GM21528 (cell line): ENCODE results near the gene WFS1.

ENCODE experiments used
- ATAC-seq: cut with Tn5 transposase; IDR thresholded peaks from one replicate; pipeline ENCODE4 v1.9.1; 2021; ENCODE audit warnings: mild to moderate bottlenecking, moderate library complexity; ENCODE audit not compliant: unreplicated experiment, low FRiP score

Gene WFS1

DNA sequence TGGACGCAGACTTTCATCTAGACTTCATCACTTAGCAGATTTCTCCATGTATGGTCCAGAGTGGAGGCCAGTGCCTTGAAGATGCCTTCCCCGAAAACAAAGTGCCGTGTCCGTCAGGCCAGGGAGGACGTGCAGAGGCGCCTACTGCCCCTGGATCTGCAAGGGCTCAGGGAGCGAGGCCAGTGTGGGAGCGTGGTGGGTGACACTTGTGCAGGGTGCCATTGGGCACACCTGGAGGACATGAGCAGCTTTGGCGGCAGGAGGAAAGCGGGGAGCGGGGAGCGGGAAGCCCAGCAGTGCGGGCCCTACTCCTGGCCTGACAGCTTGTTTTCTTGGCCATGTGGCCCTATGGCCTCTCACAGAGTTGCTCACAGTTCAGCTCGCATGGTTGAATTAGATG, 25.8 kb downstream of the WFS1 start:
- ATAC-seq = no peak

DNA sequence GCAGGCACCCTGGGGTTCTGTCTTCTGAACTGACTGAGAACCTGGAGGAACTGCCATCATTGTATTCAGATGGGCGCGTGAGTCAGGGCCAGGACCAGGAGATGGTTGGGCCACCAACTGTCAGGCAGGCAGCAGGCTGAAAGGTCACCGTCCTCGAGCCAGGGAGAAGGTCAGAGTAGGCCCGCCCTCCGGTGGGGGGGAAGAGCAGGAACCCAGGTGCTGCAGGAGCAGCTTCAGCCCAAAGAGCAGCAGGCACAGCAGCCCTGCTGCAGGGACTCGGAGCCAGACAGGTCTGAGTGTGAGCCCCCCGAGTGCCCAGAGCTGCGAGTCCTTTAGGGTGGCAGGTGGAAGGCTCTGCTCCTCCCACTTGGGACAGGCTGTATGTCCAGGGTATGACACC, 26.4 kb downstream of the WFS1 start:
- no peak for ATAC-seq

DNA sequence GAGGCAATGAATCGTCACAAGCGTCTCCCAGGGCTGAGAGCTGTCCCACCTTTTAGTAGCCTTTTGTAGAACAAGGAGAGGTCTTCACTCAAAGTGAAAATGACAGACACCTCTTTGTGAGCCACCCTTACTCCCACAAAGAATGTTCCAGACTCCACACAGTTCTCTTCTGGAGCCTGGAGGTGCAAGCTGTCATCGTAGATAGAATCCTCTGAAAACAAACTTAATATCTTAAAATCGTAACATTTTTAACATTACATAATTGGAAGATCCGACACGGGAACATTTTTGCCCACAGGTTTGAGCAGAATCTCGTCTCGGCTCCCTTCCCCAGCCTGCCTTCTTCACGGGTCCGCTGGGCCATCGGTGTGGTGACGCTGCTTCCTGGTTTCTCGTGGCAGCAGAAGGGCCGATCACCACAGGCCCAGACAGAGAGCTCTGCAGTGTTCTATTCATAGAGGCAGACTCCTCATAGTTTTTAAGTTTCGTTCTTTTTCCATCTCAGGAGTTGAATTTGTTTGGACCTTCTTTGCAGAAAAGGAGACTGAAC, 27.7 kb downstream of the WFS1 start:
- ATAC-seq = no peak

DNA sequence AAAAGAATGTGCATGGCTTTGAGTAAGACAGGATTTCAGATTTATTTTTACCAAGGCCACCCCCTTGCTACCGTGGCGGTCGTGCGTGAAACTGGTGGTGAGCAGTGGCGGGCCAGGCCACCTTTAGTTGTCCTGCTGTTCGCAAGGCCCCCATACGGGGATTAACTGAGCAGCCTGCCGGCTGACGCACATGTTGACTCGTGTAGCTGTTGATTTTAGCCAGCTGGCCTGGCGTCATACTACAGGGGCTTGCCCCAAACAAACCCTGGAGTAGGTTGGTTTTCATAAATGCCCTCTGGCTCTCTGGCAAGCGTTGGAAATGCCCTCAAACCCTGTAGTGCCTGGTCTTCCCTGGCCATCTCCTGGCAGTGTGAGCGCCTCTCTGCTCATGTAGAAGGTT, 28.4 kb downstream of the WFS1 start:
- ATAC-seq = no peak

DNA sequence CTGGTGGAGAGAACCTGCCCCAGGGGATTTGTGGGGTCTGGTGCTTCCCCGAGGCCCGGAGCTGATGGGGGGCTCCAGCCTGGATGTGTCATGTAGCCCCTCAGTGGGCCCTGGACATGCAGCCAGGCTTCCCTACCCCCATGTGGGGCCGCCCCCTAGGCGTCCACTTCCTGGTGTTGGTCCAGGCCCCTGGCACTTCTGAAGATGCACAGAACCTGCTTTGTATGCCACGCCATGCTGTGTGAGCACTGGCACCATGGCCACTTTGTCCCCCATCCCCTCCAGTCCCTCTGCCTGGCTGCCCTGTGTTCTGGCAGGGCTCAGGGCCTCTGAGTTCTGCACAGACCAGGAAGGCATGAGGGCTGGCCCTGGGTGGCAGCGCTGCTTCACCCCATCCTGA, 29.2 kb downstream of the WFS1 start:
- ATAC-seq = no peak

DNA sequence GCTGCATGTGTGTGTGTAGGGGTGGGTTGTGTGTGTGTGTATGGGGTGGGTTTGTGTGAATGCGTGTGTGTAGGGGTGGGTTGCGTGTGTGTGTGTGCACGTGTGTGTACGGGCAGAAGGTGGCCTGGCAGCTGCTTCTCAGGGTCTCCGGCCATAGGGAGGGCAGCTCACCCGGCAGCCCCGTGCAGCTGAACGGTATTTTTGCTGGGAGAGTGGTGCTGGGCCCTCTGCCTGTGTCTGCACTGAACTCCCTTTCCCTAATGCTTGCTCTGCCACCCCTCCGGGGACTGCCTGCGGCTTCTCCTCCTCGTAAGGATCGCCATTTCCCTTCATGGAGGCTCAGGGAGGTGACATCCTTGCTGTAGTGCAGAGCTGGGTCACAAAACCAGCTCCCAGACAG, 30.2 kb downstream of the WFS1 start:
- ATAC-seq = no peak

DNA sequence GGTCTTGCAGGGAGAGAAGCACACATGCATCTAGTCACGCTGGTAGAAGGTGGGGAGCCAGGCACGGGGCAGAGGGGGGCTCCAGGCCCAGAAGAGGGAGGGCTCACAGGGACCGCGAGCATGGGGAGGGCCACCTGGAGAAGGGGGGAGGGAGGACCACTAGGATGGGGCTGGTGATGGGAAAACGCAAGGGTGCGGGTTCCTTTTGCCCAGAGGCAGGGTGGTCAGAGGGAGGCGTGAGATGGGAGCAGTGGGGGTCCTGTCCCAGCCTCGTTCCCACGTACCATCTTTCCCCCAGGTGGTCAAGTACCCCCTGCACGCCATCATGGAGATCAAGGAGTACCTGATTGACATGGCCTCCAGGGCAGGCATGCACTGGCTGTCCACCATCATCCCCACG, 30.7 kb downstream of the WFS1 start:
- ATAC-seq = no peak

DNA sequence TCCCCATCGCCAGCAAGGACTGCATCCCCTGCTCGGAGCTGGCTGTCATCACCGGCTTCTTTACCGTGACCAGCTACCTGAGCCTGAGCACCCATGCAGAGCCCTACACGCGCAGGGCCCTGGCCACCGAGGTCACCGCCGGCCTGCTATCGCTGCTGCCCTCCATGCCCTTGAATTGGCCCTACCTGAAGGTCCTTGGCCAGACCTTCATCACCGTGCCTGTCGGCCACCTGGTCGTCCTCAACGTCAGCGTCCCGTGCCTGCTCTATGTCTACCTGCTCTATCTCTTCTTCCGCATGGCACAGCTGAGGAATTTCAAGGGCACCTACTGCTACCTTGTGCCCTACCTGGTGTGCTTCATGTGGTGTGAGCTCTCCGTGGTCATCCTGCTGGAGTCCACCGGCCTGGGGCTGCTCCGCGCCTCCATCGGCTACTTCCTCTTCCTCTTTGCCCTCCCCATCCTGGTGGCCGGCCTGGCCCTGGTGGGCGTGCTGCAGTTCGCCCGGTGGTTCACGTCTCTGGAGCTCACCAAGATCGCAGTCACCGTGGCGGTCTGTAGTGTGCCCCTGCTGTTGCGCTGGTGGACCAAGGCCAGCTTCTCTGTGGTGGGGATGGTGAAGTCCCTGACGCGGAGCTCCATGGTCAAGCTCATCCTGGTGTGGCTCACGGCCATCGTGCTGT, 31.5 kb downstream of the WFS1 start:
- no peak for ATAC-seq

DNA sequence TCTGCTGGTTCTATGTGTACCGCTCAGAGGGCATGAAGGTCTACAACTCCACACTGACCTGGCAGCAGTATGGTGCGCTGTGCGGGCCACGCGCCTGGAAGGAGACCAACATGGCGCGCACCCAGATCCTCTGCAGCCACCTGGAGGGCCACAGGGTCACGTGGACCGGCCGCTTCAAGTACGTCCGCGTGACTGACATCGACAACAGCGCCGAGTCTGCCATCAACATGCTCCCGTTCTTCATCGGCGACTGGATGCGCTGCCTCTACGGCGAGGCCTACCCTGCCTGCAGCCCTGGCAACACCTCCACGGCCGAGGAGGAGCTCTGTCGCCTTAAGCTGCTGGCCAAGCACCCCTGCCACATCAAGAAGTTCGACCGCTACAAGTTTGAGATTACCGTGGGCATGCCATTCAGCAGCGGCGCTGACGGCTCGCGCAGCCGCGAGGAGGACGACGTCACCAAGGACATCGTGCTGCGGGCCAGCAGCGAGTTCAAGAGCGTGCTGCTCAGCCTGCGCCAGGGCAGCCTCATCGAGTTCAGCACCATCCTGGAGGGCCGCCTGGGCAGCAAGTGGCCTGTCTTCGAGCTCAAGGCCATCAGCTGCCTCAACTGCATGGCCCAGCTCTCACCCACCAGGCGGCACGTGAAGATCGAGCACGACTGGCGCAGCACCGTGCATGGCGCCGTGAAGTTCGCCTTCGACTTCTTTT, 32.2 kb downstream of the WFS1 start:
- no peak for ATAC-seq

DNA sequence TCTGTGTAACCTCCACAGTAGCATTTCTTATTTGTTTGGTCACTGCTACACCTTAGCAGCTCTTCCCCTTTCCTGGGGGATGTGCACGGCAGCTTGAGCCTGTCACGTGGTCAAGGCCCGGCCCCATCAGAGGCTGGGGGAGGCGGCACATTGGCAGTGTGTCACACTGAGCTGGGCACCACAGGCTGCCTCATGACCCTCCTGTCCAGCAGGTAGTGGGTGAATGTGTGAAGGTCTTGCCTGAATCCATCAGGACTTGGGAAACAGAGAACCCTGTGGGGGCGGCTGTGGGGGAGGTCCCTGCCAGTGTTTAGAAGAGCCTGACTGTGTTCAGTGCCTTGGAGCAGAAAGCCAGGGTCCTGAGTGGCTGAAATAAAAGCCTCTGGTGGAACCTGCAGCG, 33.2 kb downstream of the WFS1 start:
- no peak for ATAC-seq

DNA sequence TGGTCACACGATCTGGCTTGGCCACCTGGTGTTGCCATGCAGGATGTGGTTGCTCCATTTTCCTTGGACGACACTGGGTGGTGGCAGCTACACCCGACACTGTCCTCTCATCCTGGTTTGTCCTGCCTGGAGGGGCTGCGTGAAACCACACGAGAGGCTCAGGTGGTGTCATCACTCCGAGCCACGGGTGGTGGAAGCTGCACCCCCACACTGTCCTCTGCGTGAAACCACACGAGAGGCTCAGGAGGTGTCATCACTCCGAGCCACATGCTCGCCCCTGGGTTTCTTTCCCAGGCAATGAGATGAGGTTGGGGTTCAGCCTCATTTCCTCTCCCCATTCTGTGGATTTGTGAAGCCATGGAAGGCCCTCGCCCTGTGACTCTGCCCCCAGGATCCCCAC, 34.3 kb downstream of the WFS1 start:
- ATAC-seq = no peak

DNA sequence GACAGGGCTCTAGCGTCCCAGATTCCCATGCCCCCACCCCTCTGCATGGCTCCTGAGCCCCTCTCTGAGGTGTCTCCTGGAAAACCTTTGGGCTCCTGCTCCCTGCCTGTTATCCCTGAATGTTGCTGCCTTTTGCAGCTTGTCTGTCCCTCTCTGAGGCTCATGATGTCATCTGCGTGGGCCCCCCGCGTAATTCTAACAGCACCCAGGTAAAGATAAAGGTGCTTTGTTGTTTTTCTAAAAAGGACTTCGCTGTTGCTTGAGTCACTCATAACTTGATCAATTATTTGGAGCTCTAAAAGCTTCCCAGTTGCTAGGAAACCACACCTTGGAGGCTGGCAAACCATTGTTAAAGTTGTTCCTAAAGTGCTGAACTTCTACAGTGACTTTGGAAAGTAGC, 36.6 kb downstream of the WFS1 start:
- ATAC-seq = no peak

DNA sequence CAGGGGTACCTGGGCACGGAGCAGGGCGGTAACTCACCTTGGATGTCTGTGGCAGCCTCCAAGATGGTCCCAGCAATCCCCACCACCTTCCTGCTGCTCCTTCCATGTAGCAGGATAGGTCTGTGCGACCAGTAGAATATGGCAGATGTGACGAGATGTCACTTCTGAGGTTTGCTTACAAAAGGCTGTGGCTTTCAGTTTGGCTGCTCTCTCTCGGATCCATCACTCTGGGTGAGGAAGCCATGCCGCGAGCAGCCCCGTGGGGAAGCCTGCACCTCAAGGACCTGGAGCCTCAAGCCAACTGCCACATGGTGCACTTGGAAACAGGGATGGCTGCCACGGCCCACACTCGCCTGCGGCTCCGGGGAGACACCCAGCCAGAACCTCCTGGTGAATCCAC, 37.6 kb downstream of the WFS1 start:
- no peak for ATAC-seq

DNA sequence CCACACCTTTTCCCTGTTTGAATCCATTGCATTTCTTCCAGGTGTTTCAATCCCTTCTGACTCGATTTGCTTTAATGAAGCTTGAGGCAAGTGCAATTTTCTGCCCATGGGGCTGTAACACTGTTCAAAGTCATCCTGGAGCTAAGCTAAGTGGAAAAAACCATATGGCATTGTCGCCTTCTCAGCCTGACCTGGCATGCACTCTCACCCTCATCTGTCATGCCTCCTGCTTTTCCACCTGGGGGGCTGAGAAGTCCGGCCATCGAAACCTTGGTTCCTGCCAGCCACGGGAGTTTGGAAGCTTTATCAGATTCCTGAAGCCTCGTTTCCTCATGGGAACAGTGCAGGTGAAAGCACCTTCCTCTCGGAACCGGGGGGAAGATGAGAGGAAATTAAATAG, 38.2 kb downstream of the WFS1 start:
- ATAC-seq = no peak

DNA sequence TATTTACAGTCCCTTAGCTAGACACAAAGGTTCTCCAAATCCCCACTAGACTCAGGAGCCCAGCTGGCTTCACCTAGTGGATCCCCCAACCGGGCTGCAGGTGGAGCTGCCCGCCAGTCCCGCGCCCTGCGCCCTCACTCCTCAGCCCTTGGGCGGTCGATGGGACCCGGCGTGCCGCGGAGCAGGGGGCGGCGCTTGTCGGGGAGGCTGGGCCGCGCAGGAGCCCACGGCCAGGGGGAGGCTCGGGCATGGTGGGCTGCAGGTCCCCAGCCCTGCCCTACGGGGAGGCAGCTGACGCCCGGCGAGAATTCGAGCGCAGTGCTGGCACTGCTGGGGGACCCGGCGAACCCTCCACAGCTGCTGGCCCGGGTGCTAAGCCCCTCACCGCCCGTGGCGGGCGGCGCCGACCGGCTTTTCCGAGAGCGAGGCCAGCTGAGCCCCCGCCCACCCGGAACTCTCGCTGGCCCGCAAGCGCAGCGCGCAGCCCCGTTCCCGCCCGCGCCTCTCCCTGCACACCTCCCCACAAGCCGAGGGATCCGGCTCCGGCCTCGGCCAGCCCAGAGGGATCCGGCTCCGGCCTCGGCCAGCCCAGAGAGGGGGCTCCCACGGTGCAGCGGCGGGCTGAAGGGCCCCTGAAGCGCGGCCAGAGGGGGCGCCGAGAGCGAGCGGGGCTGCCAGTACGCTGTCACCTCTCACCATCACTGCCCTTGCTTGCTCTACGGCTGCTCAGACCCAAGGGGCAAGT, 39.4 kb downstream of the WFS1 start:
- no peak for ATAC-seq

DNA sequence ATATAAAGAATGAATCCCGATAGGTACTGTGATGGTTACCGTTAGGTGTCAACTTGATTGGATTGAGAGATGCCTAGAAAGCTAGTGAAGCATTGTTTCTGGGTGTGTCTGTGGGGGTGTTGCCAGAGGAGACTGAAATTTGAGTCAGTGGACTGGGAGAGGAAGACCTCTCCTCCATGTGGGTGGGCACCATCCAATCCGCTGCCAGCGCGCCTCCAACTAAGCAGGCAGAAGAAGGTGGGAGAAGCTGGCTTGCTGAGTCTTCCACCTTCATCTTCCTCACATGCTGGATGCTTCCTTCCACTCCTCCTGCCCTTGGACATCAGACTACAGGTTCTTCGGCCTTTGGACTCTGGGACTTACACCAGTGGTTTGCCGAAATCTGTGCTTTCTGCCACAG, 40.1 kb downstream of the WFS1 start:
- ATAC-seq = no peak

DNA sequence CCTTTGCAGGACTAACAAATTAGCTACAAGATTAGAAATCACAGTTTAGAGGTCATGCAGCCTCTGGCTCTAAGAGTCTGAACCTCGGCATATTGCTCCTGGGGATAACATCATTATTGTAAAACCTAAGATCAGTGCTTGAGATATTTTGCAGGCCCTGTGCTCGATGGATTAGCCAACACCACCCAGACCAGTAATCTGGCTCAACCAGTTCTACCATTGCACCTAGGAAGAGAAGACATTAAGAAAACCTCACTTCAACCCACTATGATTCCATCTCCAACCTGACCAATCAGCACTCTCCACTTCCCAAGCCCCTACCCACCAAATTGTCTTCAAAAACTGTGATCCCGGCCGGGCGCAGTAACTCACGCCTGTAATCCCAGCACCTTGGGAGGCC, 43.6 kb downstream of the WFS1 start:
- no peak for ATAC-seq

DNA sequence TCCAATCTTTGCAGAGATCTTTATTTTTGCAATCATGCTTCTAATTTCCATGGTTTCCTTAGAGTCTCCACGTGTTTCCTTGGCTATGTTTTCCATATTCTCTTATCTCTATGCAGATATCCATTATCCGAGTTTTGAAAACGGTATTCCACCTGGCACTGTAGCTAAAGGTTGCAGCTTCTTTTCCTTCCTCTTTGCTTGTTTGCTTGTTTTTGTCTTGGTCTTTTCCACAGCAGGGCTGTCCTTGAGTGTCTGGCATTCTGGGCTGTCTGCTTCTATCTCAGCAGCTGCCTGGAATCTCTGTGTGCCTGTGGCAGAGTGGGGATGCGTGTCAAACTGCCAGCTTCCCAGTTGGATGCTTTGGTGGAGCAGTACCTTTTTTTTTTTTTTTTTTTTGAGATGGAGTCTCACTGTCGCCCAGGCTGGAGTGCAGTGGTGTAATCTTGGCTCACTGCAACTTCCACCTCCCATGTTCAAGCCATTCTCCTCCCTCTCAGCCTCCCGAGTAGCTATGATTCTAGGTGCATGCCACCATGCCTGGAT, 46.9 kb downstream of the WFS1 start:
- no peak for ATAC-seq

DNA sequence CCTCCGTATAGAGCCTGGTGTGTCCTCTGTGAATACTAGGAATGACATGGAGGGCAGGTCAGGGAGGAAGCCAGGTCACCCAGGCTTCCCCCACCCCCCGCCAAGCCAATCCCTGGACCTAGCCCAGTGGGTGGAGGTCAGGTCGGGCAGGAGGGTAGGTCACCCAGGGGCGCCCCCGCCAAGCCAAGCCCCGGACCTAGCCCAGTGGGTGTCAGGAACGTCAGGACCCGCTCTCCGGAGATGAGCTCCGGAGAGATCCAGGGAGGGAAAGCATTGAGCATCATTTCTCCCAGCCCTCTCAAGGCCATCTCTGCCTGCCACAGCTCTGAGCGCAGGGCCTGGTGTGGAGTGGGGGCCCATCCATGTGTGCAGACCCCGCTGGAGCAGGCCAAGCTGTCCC, 48.6 kb downstream of the WFS1 start:
- no peak for ATAC-seq

DNA sequence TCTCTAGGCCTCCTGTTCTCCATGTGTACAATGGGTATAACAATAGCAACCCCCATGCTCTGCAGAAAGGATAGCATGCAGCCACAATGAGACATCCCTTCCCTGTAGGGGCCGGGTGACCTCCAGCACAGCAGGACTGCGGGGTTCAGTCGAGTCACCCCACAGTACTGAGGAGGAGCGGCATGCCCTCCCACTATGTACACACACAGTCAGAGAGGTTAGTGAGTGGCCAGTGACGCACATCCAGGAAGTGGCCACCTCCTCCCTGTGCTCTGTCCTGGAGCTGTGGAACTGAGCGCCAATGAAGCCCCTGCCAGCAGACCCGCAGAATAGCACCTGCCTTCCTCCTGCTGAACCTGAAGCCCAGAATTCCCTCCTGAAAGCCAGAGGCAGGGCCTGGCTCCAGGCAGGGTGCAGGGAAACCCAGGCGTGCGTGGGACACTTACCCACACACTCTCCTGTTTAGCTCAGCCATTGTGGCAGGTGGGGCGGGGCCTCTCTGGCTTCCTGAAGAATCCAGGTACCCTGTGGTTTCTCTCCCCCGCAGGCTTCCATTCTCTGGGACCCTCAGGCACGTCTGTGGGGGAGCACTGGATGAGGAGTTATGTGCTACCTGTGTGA, 50.0 kb downstream of the WFS1 start:
- ATAC-seq = no peak

DNA sequence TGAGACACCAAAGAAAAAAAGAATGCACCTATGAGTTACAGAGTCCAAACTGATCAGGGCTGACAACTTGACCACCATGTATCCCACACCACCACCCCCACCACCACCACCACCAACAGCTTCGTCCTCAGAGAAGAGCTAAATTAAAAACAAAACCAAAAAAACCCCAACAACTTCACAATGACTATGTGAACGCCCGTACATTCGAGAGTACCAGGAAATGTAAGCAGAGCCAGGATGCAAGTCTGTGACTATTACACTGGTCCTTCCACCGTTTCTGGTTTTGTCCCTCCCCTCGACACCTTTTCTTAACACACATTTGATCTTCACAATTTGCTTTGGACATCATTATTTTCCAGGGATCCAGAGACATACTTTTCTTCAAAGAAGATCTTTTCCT, 51.0 kb downstream of the WFS1 start:
- ATAC-seq = no peak
